Astrocyte of the cerebellum (primary cell): ENCODE measurements around the gene NUDT3.

ENCODE experiments used
- DNase-seq: peaks from one replicate; pipeline ENCODE4 v3.0.0-alpha.2; 2011; ENCODE audit warnings: low read depth
- H3K4me3 ChIP-seq: 2 replicates; pipeline ENCODE4 v1.5.1; 2011; ENCODE audit warnings: mild to moderate bottlenecking, low read depth, low read length, moderate library complexity
- CTCF ChIP-seq: IDR thresholded peaks from 2 replicates; pipeline ENCODE4 v1.5.1; 2012; ENCODE audit warnings: low read length, low read depth, moderate library complexity, mild to moderate bottlenecking; ENCODE audit errors: missing control alignments
- in situ Hi-C: cut with HindIII; loops from 2 replicates; pipeline ENCODE4 v1.10.0; 2017; ENCODE audit warnings: low sequenced_read_pairs

NUDT3 gene

GRCh38 chr6:34235307-34236130, 156.9 kb downstream of the NUDT3 start:
- in situ Hi-C loops: no loop called here
- H3K4me3 ChIP-seq: peak overlapping the region; percentile 56
- DNase-seq: no peak
- no peak for TF ChIP-seq CTCF

GRCh38 chr6:34234667-34235306, 157.7 kb downstream of the NUDT3 start:
- in situ Hi-C loops: no loop called here
- no peak overlapping the region for H3K4me3 ChIP-seq
- no peak for TF ChIP-seq CTCF
- no peak for DNase-seq

GRCh38 chr6:34233867-34234266, 158.6 kb downstream of the NUDT3 start:
- no peak for TF ChIP-seq CTCF
- no peak for DNase-seq
- no peak overlapping the region for H3K4me3 ChIP-seq
- in situ Hi-C loops: no loop called here

- no peak overlapping the region for H3K4me3 ChIP-seq
- TF ChIP-seq CTCF: no peak
- in situ Hi-C loops: no loop called here
- DNase-seq: no peak
Observed at GRCh38 chr6:34232901-34233300, 159.6 kb downstream of the NUDT3 start.

- in situ Hi-C loops: no loop called here
- no peak for DNase-seq
- H3K4me3 ChIP-seq: no peak overlapping the region
- TF ChIP-seq CTCF: no peak
Observed at GRCh38 chr6:34231566-34232336, 160.7 kb downstream of the NUDT3 start.

- in situ Hi-C loops: no loop called here
- no peak for DNase-seq
- TF ChIP-seq CTCF: no peak
- H3K4me3 ChIP-seq: no peak overlapping the region
Observed at GRCh38 chr6:34230653-34231371, 161.7 kb downstream of the NUDT3 start.
